ENCODE results near the gene RCL1. TPM values are rescaled to one million over a fixed set of nuclear protein-coding genes. Genes with fewer than 3 reads are reported as not detected.

Gene RCL1
- total RNA-seq, 1 experiment from 2014 or later: 31.2 TPM

- H3K27me3 ChIP-seq (replicated peaks; ENCODE audit: insufficient read depth, low read depth, low read length, poor library complexity): no peaks in the 10 kb centered on the region
- intact Hi-C loops (cut with micrococcal nuclease; ENCODE audit: unreplicated experiment): no loop called here
- ChIA-PET CTCF (no interaction called here), POLR2A (ENCODE audit: low non-redundant PET) (no interaction called here)
- no TSS peak for BruUV-seq (replicated peaks)
- no peak overlapping the region for H3K4me3 ChIP-seq (ENCODE audit: low read depth, low read length, poor library complexity, severe bottlenecking)
- no peaks in the 10 kb centered on the region for H3K36me3 ChIP-seq (ENCODE audit: insufficient read depth, low read length, poor library complexity, severe bottlenecking)
- TF ChIP-seq EZH2 (IDR thresholded peaks at IDR 0.05; ENCODE audit: borderline replicate concordance, low read depth, low read length, poor library complexity, severe bottlenecking) (no peak), CTCF (conservative IDR thresholded peaks at IDR 0.05; ENCODE audit: low read depth, low read length) (no peak)
- H3K4me1 ChIP-seq (ENCODE audit: insufficient read depth, low read length, poor library complexity, severe bottlenecking): no peaks in the 10 kb centered on the region
- DNase-seq (ENCODE audit: low spot score): no peak
- no peak overlapping the region for H3K27ac ChIP-seq (ENCODE audit: low read depth, low read length, poor library complexity, severe bottlenecking)
- no peaks in the 10 kb centered on the region for H3K9me3 ChIP-seq (ENCODE audit: low read depth, low read length, poor library complexity, severe bottlenecking)
Observed at GRCh38 chr9:4879115-4879558, 86.4 kb downstream of the RCL1 start.

GRCh38 chr9:4883326-4883873, 90.7 kb downstream of the RCL1 start:
- CTCF ChIA-PET: no interaction called here
- no TSS peak for BruUV-seq (replicated peaks)
- H3K9me3 ChIP-seq (ENCODE audit: low read depth, low read length, poor library complexity, severe bottlenecking): no peaks in the 10 kb centered on the region

GRCh38 chr9:4886698-4887097, 94.0 kb downstream of the RCL1 start:
- ChIA-PET CTCF (interaction anchor here (0.6 kb wide), 1 partner anchor 156 kb away, joined by 7 read pairs; no protein-coding TSS in a partner anchor), POLR2A (ENCODE audit: low non-redundant PET) (interaction anchor here (0.7 kb wide), 1 partner anchor 1591 kb away, joined by 7 read pairs; no protein-coding TSS in a partner anchor)
- intact Hi-C loops (cut with micrococcal nuclease; ENCODE audit: unreplicated experiment): no loop called here

More at GRCh38 chr9:4883326-4883873, 90.7 kb downstream of the RCL1 start:
- Histone ChIP-seq H3K36me3 (ENCODE audit: insufficient read depth, low read length, poor library complexity, severe bottlenecking) (no peaks in the 10 kb centered on the region), H3K27ac (ENCODE audit: low read depth, low read length, poor library complexity, severe bottlenecking) (no peak overlapping the region), H3K4me3 (ENCODE audit: low read depth, low read length, poor library complexity, severe bottlenecking) (no peak overlapping the region), H3K27me3 (replicated peaks; ENCODE audit: insufficient read depth, low read depth, low read length, poor library complexity) (no peaks in the 10 kb centered on the region), H3K4me1 (ENCODE audit: insufficient read depth, low read length, poor library complexity, severe bottlenecking) (no peaks in the 10 kb centered on the region)
- intact Hi-C loops (cut with micrococcal nuclease; ENCODE audit: unreplicated experiment): no loop called here
- POLR2A ChIA-PET (ENCODE audit: low non-redundant PET): no interaction called here
- TF ChIP-seq EZH2 (IDR thresholded peaks at IDR 0.05; ENCODE audit: borderline replicate concordance, low read depth, low read length, poor library complexity, severe bottlenecking) (no peak), CTCF (conservative IDR thresholded peaks at IDR 0.05; ENCODE audit: low read depth, low read length) (no peak)
- DNase-seq (ENCODE audit: low spot score): no peak

More at GRCh38 chr9:4886698-4887097, 94.0 kb downstream of the RCL1 start:
- no peak overlapping the region for H3K27ac ChIP-seq (ENCODE audit: low read depth, low read length, poor library complexity, severe bottlenecking)
- no TSS peak for BruUV-seq (replicated peaks)
- no peaks in the 10 kb centered on the region for H3K36me3 ChIP-seq (ENCODE audit: insufficient read depth, low read length, poor library complexity, severe bottlenecking)
- H3K4me1 ChIP-seq (ENCODE audit: insufficient read depth, low read length, poor library complexity, severe bottlenecking): no peaks in the 10 kb centered on the region
- TF ChIP-seq CTCF (conservative IDR thresholded peaks at IDR 0.05; ENCODE audit: low read depth, low read length) (no peak), EZH2 (IDR thresholded peaks at IDR 0.05; ENCODE audit: borderline replicate concordance, low read depth, low read length, poor library complexity, severe bottlenecking) (no peak)
- H3K9me3 ChIP-seq (ENCODE audit: low read depth, low read length, poor library complexity, severe bottlenecking): no peaks in the 10 kb centered on the region
- DNase-seq (ENCODE audit: low spot score): no peak
- no peaks in the 10 kb centered on the region for H3K27me3 ChIP-seq (replicated peaks; ENCODE audit: insufficient read depth, low read depth, low read length, poor library complexity)
- H3K4me3 ChIP-seq (ENCODE audit: low read depth, low read length, poor library complexity, severe bottlenecking): no peak overlapping the region

Data from A673 (cell line).